HepG2 (cell line): ENCODE data around the gene ARHGEF37. TPM values are rescaled to one million over a fixed set of nuclear protein-coding genes. Genes with fewer than 3 reads are reported as not detected.

Experiments used
- ATAC-seq: fragments of 200-7000 bp; cut with Tn5 transposase; 3 replicates; pipeline ENCODE4 v1.9.1; 2020; ENCODE audit warnings: mild to moderate bottlenecking, moderate library complexity
- BruUV-seq: library from RNA; stranded (reverse); fragments of 400-500 nt; replicated peaks from 2 replicates; lab custom pipeline; 2021; lab: Mats Ljungman, UMichigan
- CTCF ChIA-PET: fragments of 300-600 bp; formaldehyde crosslinking; extraction: SDS; loops from one replicate; lab custom pipeline; 2021; ENCODE audit warnings: low total read pairs, inconsistent platforms, low intra/inter-chr PET ratio; lab: Yijun Ruan, JAX
- POLR2A ChIA-PET: fragments of 350-600 bp; sonication (Branson Sonifier 250); formaldehyde crosslinking; loops from one replicate; lab custom pipeline; 2020; ENCODE audit warnings: antibody characterized with exemption, inconsistent platforms; lab: Yijun Ruan, JAX
- DNase-seq: peaks from one replicate; pipeline ENCODE4 v3.0.0-alpha.2; 2015; ENCODE audit warnings: low spot score
- FAIRE-seq: peaks from 3 replicates; lab custom pipeline; 2011; peaks lifted over from hg19 to GRCh38; lab: Jason Lieb, UNC
- H2AFZ ChIP-seq: one replicate; pipeline ENCODE4 v1.6.1; 2011; ENCODE audit warnings: low read length, inconsistent platforms
- H3K27ac ChIP-seq: fragments of 300-600 bp; 3 replicates; pipeline ENCODE4 v1.8.0; 2011; ENCODE audit warnings: mixed run types, mild to moderate bottlenecking, mixed read lengths, low read length, inconsistent platforms; ENCODE audit not compliant: insufficient read depth; ENCODE audit errors: extremely low read length
- H3K27me3 ChIP-seq, 2 experiments: fragments of 200-600 bp in 1 of 2; 2 replicates in 1 of 2; 3 replicates in 1 of 2; pipeline versions ENCODE4 v1.6.0 to v1.8.0; 2011; ENCODE audit warnings: low read length in 2 of 2, mild to moderate bottlenecking in 2 of 2, moderate library complexity in 2 of 2, inconsistent platforms in 1 of 2; ENCODE audit not compliant: insufficient read depth in 2 of 2, control insufficient read depth in 1 of 2
- H3K36me3 ChIP-seq, 2 experiments: fragments of 200-600 bp in 1 of 2; replicated peaks in 1 of 2; 2 replicates in 1 of 2; 3 replicates in 1 of 2; pipeline versions ENCODE4 v1.5.1 to v1.8.0; 2011; ENCODE audit warnings: low read length in 2 of 2, inconsistent platforms in 1 of 2; ENCODE audit not compliant: insufficient read depth in 2 of 2, control insufficient read depth in 1 of 2
- H3K4me1 ChIP-seq: 2 replicates; pipeline ENCODE4 v1.5.1; 2012; ENCODE audit warnings: low read length, inconsistent platforms; ENCODE audit not compliant: insufficient read depth
- H3K4me2 ChIP-seq: 2 replicates; pipeline ENCODE4 v1.6.0; 2011; ENCODE audit warnings: low read depth, low read length, inconsistent platforms
- H3K4me3 ChIP-seq, 3 experiments: fragments of 200-600 bp in 1 of 3; sonication (generic), shearing (Covaris generic) in 1 of 3; replicated peaks in 1 of 3; 2 replicates each; pipeline ENCODE4 v1.5.1; 2011 to 2016; ENCODE audit warnings: low read length in 3 of 3, inconsistent platforms in 2 of 3, low read depth in 2 of 3, mild to moderate bottlenecking in 2 of 3, control low read depth in 1 of 3, mixed read lengths in 1 of 3; ENCODE audit not compliant: insufficient read depth in 1 of 3
- H3K79me2 ChIP-seq: one replicate; pipeline ENCODE4 v1.6.1; 2011; ENCODE audit warnings: low read length, inconsistent platforms; ENCODE audit not compliant: insufficient read depth
- H3K9ac ChIP-seq: 2 replicates; pipeline ENCODE4 v1.6.0; 2011; ENCODE audit warnings: mild to moderate bottlenecking, low read depth, low read length, inconsistent platforms; ENCODE audit not compliant: insufficient read depth
- H3K9me3 ChIP-seq: 2 replicates; pipeline ENCODE4 v1.5.1; 2012; ENCODE audit warnings: mild to moderate bottlenecking, low read length
- H4K20me1 ChIP-seq: 2 replicates; pipeline ENCODE4 v1.6.0; 2011; ENCODE audit warnings: inconsistent platforms, mild to moderate bottlenecking, low read length, moderate library complexity; ENCODE audit not compliant: insufficient read depth
- GATA4 ChIP-seq: sonication (generic); IDR thresholded peaks from 2 replicates; pipeline ENCODE4 v1.6.1; 2016; ENCODE audit warnings: antibody characterized with exemption, low read depth, borderline replicate concordance
- GFI1 ChIP-seq: sonication (generic); formaldehyde crosslinking; IDR thresholded peaks from 2 replicates; pipeline ENCODE4 v1.5.0; 2020; ENCODE audit warnings: missing genetic modification reagents, mild to moderate bottlenecking, borderline replicate concordance
- KDM1A ChIP-seq: IDR thresholded peaks from 2 replicates; pipeline ENCODE4 v1.6.1; 2016; ENCODE audit warnings: missing compliant biosample characterization
- MAF1 ChIP-seq: sonication (generic); formaldehyde crosslinking; IDR thresholded peaks from 2 replicates; pipeline ENCODE4 v1.5.0; 2020; ENCODE audit warnings: missing genetic modification reagents, borderline replicate concordance
- SOX13 ChIP-seq, 3 experiments: fragments of 450-650 bp in 1 of 3; sonication (generic) in 1 of 3; formaldehyde crosslinking in 1 of 3; IDR thresholded peaks in 2 of 3; conservative IDR thresholded peaks in 1 of 3; 2 replicates each; pipeline versions ENCODE4 v1.5.0 to v1.6.1; 2016 to 2020; ENCODE audit warnings: antibody characterized with exemption in 1 of 3, mild to moderate bottlenecking in 1 of 3, missing compliant biosample characterization in 1 of 3, missing genetic modification reagents in 1 of 3, moderate library complexity in 1 of 3
- TARDBP ChIP-seq: sonication (generic); formaldehyde crosslinking; IDR thresholded peaks from 2 replicates; pipeline ENCODE4 v1.8.0; 2022; ENCODE audit warnings: mild to moderate bottlenecking, missing genetic modification reagents
- ZBTB46 ChIP-seq: sonication (generic); formaldehyde crosslinking; IDR thresholded peaks from 2 replicates; pipeline ENCODE4 v1.4.0; 2020; ENCODE audit warnings: mild to moderate bottlenecking, missing genetic modification reagents, borderline replicate concordance
- ZNF501 ChIP-seq: sonication (generic); formaldehyde crosslinking; IDR thresholded peaks from 2 replicates; pipeline ENCODE4 v1.5.1; 2020; ENCODE audit warnings: mild to moderate bottlenecking, moderate library complexity, missing genetic modification reagents
- ZNF605 ChIP-seq: sonication (generic); formaldehyde crosslinking; IDR thresholded peaks from 2 replicates; pipeline ENCODE4 v1.8.0; 2022; ENCODE audit warnings: mild to moderate bottlenecking, missing genetic modification reagents
- ZNF713 ChIP-seq: sonication (generic); formaldehyde crosslinking; IDR thresholded peaks from 2 replicates; pipeline ENCODE4 v1.4.0; 2020; ENCODE audit warnings: mild to moderate bottlenecking, missing genetic modification reagents
- WGBS: methylation state at CpG from one replicate; pipeline ENCODE4 v1.1.6; 2017; ENCODE audit warnings: low lambda C conversion rate; 5-methylcytosine and 5-hydroxymethylcytosine counted together
- in situ Hi-C: cut with HindIII; loops from 2 replicates; pipeline ENCODE4 v1.10.0; 2017; ENCODE audit warnings: low pct_unique_long_range_greater_than_20kb; ENCODE audit not compliant: extremely low pct_ligation_motif_present
- intact Hi-C: fragments of 100-400 bp; cut with micrococcal nuclease; formaldehyde crosslinking; loops from one replicate; pipeline ENCODE4 v1.10.0; 2022; ENCODE audit not compliant: unreplicated experiment
- polyA plus RNA-seq, 8 experiments: library from polyadenylated mRNA; depleted of rRNA in 3 of 8; stranded (reverse) in 7 of 8; unstranded in 1 of 8; fragments of >200 nt; fragmentation: Illumina TruSeq in 4 of 8; extraction: Trizol in 4 of 8; gene quantifications; 2 replicates each; pipeline versions ENCODE4 v1.2.1 to v1.2.3, GENCODE V29; 2011 to 2016; ENCODE audit warnings: low read depth in 4 of 8, missing spikeins in 1 of 8, mixed read lengths in 1 of 8; ENCODE audit not compliant: insufficient read depth in 1 of 8
- total RNA-seq, 5 experiments: library from RNA; depleted of rRNA; stranded (reverse); fragments of >200 nt; fragmentation: Illumina TruSeq; extraction: Trizol; gene quantifications; 2 replicates each; pipeline ENCODE4 v1.2.3, GENCODE V29; 2016; ENCODE audit warnings: low read depth in 1 of 5
- TF ChIP-seq, protein P1 (sequence below): sonication (generic); formaldehyde crosslinking; IDR thresholded peaks from 2 replicates; pipeline ENCODE4; 2020; ENCODE audit warnings: missing genetic modification reagents, mild to moderate bottlenecking, borderline replicate concordance

Gene ARHGEF37
- total and polyA plus RNA-seq, 2 of the 13 experiments (the other 11 are each of a cell fraction or from before 2014, with no cell fraction given), result 0.18 to 0.27 TPM

GRCh38 chr5:149544028-149544420 is 37.3 kb upstream of the ARHGEF37 start:
- Histone ChIP-seq H3K4me3 (no peak overlapping the region), H2AFZ (no peak overlapping the region), H3K36me3 (peaks cover 17 to 42% of the 10 kb centered on the region in 2 experiments), H4K20me1 (peaks cover 58% of the 10 kb centered on the region), H3K27me3 (no peaks in the 10 kb centered on the region), H3K4me1 (peaks cover 69% of the 10 kb centered on the region), H3K27ac (no peak overlapping the region), H3K4me2 (no peak overlapping the region), H3K9me3 (no peaks in the 10 kb centered on the region), H3K79me2 (peaks cover 96% of the 10 kb centered on the region), H3K9ac (no peak overlapping the region)
- 93% methylated on average over 3 of the region's 3 CpGs for WGBS
- intact Hi-C loops (no loop called here), in situ Hi-C loops (no loop called here)
- no TSS peak for BruUV-seq
- ChIA-PET POLR2A (interaction anchor here (1.2 kb wide), 1 partner anchor 9 kb away, joined by 5 read pairs; no protein-coding TSS in a partner anchor), CTCF (no interaction called here)
- no peak for DNase-seq
- TF ChIP-seq SOX13 (IDR thresholded peaks at IDR 0.05) (no peak), SOX13 (CRISPR knock-in tag; conservative IDR thresholded peaks at IDR 0.05 in 1 of 2, IDR thresholded peaks at IDR 0.05 in 1 of 2) (no peak), TARDBP (CRISPR knock-in tag) (no peak), ZNF605 (CRISPR knock-in tag) (no peak), GATA4 (no peak), ZNF713 (CRISPR knock-in tag) (no peak), KDM1A (CRISPR knock-in tag) (no peak), ZBTB46 (CRISPR knock-in tag) (no peak), GFI1 (CRISPR knock-in tag) (no peak), ZNF501 (CRISPR knock-in tag) (no peak), MAF1 (CRISPR knock-in tag) (no peak)
- TF ChIP-seq, protein P1, sequence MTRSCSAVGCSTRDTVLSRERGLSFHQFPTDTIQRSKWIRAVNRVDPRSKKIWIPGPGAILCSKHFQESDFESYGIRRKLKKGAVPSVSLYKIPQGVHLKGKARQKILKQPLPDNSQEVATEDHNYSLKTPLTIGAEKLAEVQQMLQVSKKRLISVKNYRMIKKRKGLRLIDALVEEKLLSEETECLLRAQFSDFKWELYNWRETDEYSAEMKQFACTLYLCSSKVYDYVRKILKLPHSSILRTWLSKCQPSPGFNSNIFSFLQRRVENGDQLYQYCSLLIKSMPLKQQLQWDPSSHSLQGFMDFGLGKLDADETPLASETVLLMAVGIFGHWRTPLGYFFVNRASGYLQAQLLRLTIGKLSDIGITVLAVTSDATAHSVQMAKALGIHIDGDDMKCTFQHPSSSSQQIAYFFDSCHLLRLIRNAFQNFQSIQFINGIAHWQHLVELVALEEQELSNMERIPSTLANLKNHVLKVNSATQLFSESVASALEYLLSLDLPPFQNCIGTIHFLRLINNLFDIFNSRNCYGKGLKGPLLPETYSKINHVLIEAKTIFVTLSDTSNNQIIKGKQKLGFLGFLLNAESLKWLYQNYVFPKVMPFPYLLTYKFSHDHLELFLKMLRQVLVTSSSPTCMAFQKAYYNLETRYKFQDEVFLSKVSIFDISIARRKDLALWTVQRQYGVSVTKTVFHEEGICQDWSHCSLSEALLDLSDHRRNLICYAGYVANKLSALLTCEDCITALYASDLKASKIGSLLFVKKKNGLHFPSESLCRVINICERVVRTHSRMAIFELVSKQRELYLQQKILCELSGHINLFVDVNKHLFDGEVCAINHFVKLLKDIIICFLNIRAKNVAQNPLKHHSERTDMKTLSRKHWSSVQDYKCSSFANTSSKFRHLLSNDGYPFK (CRISPR knock-in tag), result no peak
- no peak for ATAC-seq
- FAIRE-seq, result no peak
